Measurements from ENCODE around the gene SERGEF.
"Not testable (repeated sequence)": the region's sequence is repeated elsewhere in the genome, so short reads cannot be mapped to it uniquely, and the experiment has no call there.

The SERGEF gene

DNA sequence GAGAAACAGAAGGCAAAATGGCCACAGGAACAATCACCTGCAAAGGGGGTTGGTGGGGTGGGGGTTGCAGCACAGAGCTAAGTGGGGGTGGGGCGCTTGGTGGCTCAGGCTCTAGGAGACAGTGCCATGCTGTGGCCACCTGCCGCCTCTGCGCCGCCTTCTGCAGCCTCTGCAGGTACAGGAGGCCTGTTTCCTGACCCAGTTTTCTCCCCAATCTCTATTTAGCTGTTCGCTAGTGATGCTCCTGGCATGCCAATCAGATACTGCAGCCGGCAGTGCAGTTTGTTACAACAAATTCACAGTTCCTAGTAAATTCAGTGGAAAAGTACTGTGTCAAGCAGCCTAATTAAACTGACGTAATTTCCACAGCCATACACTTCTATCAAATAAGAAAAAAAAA, 106.4 kb downstream of the SERGEF start:
- DNase-seq (ENCODE audit: low read depth), result no peak

DNA sequence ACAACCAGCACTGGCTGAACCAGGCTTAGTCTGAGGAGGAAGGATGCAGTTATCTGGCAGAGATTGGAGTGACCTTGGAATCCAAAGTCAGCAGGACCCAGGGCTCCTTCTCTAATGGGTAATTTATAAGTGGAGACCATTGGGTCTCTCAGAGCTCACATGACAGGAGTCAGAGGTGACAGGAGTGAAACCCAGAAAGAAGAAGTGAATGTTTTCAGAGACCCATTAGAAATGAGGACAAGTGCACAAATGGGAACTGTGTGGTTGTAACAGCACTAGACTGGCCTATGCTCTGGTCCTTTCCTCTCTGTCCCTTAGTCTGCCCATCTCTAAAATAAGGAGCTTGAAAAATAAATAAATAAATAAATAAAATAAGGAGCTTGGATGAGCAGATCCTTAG, 107.4 kb downstream of the SERGEF start:
- no peak for DNase-seq (ENCODE audit: low read depth)

DNA sequence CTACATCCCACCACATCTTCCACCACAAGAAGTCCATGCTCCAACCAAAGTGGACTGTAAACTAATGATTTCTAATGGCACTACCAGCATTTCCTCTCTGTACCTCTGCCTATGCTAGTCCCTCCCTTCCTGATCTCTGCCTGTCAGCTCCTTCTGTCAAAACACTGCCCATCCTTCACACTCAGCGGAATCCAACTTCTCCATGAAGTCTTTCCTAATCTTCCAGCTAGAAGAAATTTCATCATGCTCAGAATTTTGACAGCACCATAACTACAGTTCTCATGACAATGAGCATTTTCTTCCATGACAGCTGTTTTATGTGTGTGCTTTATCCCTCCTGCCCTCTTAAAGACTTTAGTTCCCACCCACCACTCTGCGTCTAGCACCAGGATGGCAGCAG, 111.4 kb downstream of the SERGEF start:
- DNase-seq (ENCODE audit: low read depth), result no peak

DNA sequence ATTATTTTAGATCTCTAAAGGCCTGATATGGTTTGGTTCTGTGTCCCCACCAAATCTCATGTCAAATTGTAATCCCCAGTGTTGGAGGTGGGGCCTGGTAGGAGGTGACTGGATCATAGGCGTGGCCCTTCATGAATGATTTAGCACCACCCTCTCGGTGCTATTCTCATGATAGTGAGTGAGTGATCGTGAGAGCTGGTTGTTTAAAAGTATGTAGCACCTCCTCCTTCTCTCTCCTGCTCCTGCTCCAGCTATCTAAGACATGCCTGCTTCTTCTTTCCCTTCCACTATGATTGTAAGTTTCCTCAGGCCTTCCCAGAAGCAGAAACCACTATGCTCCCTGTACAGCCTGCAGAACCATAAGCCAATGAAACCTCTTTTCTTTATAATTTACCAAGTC, 114.1 kb downstream of the SERGEF start:
- DNase-seq (ENCODE audit: low read depth), result no peak

DNA sequence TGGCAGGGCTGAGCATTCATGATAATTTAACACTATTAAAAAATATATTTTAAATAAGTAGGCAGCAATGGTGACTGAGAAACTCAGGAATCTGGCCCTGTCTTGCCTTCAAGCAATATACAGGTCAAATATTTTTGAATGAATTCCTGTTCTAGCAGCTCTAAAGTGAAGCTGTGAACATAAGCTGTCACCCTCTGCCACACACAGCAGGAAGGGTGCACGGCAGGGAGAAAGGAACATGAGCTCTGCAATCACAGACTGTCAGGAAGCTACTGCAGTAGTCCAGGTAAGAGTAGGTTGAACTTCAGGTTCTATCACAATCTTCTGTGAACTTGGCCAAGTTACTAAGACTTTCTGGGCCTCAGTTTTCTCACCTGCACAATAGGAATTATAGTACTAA, 114.8 kb downstream of the SERGEF start:
- DNase-seq (ENCODE audit: low read depth), result no peak

DNA sequence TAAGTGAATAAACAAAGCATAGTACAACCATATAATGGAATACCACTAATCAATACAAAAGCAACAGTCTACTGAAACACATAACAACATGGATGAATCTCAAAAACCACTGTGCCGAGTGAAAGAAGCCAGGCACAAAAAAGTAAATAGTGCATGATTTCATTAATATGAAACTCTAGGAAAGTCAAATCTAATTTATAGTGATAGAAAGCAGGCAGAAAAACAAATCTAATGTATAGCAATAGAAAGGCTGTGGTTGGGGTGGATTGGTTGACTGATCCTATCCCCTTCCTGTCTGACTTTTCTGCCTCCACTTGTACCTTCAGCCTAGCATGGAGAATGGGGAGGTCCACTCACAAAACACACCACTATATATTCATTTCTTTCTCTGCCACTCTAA, 115.4 kb downstream of the SERGEF start:
- no peak for DNase-seq (ENCODE audit: low read depth)

DNA sequence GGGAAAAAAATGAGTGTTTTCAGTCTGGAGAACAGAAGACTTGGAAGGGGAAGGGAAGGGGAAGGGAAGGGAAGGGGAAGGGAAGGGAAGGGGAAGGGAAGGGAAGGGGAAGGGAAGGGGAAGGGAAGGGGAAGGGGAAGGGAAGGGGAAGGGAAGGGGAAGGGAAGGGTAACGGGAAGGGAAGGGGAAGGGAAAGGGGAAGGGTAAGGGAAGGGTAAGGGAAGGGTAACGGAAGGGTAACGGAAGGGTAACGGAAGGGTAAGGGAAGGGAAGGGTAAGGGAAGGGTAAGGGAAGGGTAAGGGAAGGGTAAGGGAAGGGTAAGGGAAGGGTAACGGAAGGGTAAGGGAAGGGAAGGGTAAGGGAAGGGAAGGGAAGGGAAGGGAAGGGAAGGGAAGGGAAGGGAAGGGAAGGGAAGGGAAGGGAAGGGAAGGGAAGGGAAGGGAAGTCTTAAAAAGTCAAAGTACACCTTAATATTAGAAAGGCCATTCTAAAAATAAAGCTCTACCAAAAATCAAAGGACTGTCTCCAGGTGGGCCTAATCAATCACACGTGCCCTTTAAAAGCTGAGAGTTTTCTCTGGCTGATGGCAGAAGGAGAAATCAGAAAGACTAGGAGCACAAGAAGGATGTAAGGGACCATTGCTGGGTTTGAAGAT, 116.2 kb downstream of the SERGEF start:
- DNase-seq (ENCODE audit: low read depth), result not testable (repeated sequence)

DNA sequence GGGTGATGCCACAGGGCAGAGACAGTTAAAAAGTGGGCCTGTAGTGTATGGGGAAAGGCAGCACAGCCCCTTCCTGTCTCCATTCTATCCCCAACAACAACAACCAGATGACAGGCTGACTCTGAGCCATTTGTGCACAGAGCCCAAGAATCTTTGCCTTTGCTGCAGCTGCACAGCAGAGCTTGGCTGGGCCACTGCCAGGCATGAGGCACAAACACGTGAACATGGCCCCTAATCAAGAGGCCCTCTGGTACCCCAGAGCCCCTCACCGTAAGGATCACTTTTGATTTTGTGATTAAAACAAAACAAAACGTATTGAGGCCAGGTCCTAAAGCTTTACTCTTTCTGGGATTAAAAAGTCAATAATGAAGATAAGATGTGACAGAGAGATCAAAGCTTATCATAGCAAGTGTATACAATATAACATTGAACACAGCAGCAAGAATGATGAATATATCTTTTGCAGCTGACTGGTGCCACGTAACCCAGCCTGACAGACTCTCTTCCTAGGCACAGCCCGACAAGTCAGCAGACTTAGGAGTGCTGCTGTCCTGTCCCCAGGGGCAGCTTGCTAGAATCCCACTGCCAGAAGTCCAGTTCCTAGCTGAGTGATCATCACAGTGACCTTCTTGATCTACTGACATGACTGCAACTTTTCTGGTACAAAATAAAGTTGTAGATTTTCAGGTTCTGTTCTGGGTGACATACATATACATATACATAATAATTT, 117.8 kb downstream of the SERGEF start:
- DNase-seq (ENCODE audit: low read depth), result no peak

DNA sequence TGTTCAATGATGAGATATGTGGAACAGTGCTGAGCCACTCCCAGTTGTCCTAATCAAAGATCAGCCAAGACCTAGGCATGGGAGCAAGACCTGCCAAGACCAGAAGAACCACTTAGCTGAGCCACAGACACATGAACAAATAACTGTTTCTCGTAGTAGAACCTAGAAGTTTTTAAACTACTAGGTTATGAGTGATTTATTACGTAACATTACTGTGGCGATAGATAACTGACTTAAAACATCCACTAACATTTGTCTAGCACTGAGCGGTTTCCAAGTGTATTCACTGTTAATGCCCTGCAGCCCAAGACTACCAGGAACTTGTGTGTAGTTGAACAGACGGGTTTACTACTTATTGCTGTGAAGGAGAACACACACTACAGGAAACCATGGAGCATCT, 120.4 kb downstream of the SERGEF start:
- no peak for DNase-seq (ENCODE audit: low read depth)

DNA sequence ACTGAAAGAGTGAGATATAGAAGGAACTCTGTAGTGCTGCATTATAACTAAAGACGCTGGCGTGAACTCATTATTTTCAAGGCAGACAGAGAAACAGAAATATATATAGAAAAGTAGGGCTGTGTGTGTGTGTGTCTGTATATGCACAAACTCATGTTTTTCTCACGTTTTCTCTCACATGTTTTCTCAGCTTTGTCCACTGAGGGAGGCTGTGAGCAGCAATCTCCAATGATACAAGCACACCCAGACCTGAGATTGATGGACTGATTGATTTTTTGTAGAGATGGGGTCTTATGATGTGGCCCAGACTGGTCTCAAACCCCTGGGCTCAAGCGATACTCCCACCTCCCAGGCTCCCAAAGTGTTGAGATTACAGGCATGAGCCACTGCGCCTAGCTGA, 122.5 kb downstream of the SERGEF start:
- DNase-seq (ENCODE audit: low read depth), result no peak

DNA sequence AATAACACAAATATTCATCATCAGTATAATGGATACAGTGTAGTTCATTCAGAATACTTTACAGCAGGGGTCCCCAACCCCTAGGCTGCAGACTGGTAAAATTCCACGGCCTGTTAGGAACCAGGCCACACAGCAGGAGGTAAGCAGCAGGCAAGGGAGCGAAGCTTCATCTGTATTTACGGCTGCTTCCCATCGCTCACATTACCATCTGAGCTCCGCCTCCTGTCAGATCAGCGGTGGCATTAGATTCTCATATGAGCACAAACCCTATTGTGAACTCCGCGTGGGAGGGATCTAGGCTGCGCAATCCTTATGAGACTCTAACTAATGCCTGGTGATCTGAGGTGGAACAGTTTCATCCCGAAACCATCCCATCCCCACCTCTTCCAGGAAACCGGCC, 125.1 kb downstream of the SERGEF start:
- no peak for DNase-seq (ENCODE audit: low read depth)

DNA sequence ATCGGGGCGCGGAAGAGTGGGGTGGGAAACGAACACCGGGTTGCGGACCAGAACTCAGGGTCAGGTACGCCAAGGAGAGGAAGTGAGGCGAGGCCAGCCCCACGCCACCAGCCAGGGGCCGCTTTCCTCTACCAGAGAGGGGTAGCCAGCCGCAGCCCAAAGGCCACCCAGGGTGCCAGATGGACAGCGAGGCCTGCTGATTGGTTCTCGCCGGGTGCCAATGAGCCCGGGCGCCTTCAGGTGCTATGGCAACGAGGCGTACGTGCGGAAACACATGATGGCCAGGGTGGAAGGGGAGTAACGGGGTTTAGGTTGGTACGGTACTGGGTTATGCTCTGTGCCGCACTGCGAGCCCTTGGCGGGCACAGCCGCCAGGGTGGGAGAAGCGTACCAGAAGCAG, 128.9 kb downstream of the SERGEF start:
- DNase-seq (ENCODE audit: low read depth), result no peak

DNA sequence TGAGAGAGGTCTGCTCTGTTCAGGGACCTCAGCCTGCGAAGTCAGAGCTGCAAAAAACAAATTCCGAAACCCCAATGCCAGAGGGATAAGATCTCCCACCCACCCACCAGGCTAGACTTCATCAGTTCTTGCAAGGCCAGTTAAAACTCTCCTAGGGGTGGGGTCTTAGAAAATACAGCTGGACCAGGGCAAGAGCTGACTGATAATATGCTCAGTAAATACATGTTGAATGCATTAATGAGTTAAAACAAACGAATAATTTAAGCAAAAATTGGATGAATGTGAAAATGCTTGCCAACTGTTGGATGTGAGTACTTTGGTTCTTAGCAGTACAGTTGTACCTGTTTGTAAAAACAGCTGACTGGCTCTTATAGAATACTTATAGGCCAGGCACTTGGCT, 129.8 kb downstream of the SERGEF start:
- DNase-seq (ENCODE audit: low read depth), result no peak

DNA sequence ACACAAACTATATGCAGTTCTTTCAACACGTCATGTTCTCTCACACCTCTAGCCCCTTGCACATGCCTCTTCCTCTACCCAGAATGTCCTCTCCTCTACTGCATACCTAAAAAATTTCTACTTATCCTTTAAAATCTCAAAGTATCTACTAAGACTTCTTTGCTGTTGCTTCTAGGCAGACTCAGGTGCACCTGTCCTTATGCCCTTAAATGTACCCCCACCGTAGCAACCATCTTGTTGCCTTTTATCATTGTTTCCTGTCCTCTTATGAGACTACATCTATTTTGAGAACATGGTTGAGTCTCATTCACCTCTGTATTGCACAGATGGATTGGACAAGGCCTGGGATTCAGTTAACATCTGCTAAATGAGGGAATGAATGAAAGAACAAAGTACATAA, 134.1 kb downstream of the SERGEF start:
- no peak for DNase-seq (ENCODE audit: low read depth)

DNA sequence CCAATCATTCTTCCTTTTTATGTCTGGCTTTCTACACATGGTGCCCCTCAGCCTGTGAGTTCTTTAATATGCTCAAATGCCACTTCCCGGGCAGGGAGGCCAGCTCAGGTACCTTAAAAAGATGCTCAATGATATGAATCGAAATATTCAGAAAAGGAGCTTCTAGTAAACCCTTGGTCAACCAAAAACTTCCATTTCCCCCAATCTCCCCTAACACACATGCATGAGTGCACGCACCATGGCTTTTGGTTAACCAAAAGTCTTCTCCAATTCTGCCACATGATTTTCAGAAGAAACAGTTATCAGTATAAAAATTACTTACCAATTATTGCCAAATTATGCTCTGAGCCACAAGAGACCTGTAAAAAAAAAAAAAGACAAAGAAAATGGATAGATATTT, 135.0 kb downstream of the SERGEF start:
- DNase-seq (ENCODE audit: low read depth), result no peak

DNA sequence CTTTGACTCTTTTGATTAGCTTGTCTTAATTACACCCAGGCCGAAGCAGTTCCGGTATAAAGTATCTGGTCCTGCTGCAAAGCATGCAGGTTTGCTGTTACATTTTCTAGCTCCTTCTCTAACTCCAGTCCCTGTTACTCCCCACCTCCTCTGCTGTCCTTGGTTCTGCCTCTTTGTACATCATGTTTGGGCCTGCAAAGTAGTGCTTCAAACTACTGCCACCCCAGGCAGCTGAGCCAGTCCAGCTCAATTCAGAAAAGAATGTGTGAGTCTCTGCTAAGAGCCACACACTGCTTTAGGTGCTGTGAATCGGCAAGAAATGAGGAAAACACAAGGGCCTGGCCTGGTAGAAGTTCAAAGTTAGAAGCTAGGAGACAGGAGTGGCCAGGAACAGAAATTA, 136.0 kb downstream of the SERGEF start:
- no peak for DNase-seq (ENCODE audit: low read depth)

DNA sequence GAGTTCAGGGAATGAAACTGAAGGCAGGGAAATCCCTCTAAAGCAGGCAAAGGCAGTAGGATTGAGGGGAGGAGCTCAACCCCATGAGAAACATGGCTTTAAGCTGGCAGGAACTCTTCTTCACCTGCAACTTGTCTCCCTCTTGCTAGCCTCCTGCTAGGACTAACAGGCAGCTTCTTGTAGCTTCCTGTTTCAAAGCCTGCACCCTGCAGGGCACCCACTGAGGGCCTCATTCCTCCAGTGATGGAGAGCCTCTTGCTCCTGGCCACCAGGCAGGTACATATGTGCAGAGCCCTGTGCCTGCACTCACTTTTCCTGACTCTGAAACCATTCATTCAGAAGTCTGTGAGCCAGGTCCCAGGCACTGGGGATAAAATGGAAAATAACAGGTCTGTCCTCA, 137.0 kb downstream of the SERGEF start:
- no peak for DNase-seq (ENCODE audit: low read depth)

DNA sequence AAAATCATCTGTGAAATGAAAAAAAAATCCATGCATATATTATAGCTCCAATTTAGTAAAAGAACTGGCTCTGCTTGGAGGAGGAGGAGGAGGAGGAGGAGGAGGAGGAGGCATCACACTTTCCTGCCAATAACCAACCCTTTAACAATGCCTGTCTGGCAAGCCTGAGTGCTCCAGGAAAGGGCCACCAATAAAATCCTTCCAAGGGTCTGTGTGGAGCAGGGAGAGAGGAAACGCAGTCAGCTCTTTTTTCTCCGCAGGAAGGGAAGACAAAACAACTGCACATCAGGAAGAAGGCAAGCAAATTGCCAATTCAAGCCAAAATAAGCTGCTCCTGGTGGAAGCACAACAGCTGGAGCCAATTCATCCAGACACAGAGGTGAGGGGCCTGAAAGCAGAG, 139.3 kb downstream of the SERGEF start:
- no peak for DNase-seq (ENCODE audit: low read depth)

DNA sequence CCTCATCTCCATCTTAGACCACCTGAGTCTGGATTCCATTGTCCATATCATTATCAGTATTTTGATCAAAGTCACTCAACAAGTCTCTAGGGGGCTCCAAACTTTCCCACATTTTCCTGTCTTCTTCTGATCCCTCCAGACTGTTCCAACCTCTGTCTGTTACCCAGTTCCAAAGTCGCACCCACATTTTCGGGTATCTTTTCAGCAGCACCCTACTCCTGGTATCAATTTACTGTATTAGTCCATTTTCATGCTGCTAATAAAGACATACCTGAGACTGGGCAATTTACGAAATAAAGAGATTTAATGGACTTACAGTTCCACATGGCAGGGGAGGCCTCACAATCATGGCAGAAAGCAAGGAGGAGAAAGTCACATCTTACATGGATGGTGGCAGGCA, 144.4 kb downstream of the SERGEF start:
- not testable (repeated sequence) for DNase-seq (ENCODE audit: low read depth)

DNA sequence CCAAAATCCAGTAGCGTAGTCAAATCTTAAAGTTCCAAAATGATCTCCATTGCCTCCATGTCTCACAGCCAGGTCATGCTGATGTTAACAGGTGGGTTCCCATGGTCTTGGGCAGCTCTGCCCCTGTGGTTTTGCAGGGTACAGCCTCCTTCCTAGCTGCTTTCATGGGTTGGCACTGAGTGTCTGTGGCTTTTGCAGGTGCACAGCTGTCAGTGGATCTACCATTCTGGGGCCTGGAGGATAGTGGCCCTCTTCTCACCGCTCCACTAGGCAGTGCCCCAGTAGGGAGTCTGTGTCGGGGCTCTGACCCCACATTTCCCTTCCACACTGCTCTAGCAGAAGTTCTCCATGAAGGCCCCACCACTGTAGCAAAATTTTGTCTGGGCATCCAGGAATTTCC, 145.5 kb downstream of the SERGEF start:
- DNase-seq (ENCODE audit: low read depth), result no peak

DNA sequence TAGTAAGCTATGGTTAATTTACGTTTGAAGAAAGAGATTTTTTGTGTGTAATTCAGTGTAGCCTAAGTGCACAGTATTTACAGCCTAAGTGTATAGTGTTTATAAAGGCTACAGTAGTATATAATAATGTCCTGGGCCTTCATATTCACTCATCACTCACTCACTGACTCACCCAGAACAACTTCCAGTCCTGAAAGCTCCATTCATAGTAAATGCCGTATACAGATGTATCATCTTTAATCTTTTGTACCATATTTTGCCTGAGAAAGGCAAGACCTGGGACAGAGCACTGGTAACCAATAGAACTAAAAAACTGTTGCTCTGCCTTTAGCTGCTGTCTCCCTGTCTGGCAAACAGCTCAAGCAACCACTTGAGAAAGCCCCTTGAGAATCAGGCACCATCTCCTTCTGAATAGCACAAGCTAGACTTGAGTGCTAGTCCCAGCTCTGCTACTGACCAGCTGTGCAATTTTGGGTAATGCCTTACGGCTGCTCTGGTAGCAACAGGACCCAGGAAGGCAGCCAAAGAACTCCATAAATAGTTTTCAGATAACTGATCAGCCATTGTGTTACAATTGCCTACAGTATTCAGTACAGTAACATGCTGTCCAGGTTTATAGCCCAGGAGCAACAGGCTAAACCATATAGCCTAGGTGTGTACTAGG, 146.9 kb downstream of the SERGEF start:
- DNase-seq (ENCODE audit: low read depth), result no peak

DNA sequence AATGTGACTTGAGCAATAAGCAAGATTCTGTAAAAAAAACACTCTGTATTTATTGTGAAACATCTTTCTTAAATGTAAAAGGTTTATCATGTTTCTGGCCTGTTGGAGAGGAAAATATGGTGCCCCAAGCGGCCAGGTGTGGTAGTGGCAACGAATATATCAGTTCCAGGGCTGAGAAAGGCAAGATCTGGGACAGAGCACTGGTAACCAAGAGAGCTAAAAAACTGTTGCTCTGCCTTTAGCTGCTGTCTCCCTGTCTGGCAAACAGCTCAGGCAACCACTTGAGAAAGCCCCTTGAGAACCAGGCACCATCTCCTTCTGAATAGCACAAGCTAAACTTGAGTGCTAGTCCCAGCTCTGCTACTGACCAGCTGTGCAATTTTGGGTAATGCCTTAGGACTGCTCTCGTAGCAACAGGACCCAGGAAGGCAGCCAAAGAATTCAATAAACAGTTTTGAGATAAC, 148.3 kb downstream of the SERGEF start:
- no peak for DNase-seq (ENCODE audit: low read depth)

DNA sequence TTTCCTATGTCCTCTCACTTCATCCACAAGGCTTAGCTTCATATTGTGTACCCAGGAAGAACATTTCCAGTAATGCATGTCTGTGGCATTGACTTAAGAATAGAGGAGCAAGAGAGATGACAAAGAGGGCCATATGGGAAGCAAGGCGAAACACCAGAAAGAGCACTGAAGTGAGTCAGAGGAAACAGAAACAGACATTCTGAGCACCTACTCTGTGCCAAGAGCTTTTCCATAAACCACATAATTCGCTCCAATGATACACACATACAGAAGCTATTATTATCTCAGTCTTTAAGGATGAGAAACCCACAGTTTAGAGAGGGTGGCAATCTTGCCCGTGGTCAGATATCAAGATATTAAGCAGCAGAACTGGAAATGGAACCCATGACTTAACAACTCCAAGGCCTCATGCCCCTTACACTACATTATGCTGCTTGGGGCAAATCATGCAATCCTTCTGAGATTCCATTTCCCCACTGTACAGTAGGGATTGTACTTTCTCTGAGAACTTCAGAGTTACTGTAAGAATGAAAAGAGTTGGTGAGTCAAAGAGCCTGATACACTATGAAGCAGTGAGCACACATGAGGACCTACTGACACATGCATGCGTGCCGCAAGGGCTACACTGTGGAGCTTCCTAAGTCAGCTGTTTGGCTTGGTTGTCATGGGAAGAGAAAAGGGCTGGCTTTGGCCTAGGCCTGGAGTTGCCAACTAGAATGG, 151.7 kb downstream of the SERGEF start:
- DNase-seq (ENCODE audit: low read depth), result no peak
